Stimulated activated CD4-positive, alpha-beta T cell treated with anti-CD3 and anti-CD28 coated beads, Interleukin-2, amount 100 ng/mL, for 48 hours (primary cell): ENCODE data around the gene PRKCSH.
"Not testable (repeated sequence)": the region's sequence is repeated elsewhere in the genome, so short reads cannot be mapped to it uniquely, and the experiment has no call there.

Experiments used
- DNase-seq, 2 donors: peaks; one replicate each; pipeline ENCODE4 v3.0.0-alpha.2; 2020

The PRKCSH gene

DNA sequence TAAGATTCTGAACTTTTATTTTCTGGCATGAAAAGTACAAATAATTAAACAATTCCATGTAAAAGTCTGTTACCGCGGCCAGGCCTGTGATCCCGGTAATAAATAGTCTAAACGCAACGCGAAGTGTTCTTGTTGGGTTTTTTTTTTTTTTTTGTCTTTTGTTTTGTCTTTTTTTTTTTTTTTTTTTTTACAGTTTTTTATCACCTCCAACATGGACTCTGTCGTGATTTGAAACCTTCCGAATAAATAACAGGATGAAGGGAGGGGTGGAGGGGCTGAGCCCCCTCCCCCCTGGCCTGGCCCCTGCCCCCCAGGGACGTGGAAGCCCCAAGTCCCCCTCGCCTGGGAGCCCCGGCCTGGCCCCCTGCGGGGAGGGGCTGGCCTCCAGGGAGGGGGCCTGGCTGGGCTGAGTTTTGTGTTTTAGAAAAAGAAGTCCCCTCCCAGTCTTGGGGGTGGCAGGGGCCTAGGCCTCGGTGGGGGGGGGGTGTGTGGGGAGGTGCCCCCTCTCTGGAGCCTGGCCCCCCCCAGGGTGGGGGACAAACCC, 16.0 kb downstream of the PRKCSH start:
- DNase-seq = no peak

DNA sequence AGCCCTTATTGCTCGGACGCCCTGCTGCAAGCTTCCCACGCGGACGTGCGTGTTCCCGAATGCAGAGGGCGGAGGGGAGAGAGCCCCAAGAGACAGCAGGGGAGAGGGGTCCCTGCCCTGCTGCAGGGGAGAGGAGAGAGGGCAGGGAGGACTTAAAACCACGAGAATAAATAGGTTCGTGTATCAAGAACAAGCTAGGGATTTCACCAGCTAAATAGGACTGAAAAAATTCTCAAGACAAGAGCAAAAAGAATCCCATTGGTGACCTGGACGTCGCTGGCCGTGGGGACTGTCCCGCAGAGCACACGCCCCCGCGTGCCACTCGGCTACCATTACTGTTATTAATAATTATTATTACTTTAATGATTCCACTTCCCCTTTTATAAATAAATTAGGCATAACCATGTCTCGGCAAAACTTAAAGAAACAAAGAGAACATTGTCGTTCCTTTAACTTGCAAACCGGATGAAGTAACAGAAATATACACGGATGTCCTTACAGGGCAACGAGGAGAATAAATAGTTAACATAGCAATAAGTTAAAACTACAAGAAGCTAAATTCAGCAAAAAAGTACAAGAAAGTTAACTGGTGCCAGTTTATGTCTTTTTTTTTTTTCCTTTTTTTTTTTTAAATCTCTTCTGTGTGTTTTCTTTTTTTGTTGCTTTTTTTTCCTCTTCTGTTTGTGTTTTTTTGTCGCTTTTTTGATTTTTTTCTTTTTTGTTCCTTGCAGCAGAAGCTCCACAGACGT, 16.6 kb downstream of the PRKCSH start:
- no peak for DNase-seq

DNA sequence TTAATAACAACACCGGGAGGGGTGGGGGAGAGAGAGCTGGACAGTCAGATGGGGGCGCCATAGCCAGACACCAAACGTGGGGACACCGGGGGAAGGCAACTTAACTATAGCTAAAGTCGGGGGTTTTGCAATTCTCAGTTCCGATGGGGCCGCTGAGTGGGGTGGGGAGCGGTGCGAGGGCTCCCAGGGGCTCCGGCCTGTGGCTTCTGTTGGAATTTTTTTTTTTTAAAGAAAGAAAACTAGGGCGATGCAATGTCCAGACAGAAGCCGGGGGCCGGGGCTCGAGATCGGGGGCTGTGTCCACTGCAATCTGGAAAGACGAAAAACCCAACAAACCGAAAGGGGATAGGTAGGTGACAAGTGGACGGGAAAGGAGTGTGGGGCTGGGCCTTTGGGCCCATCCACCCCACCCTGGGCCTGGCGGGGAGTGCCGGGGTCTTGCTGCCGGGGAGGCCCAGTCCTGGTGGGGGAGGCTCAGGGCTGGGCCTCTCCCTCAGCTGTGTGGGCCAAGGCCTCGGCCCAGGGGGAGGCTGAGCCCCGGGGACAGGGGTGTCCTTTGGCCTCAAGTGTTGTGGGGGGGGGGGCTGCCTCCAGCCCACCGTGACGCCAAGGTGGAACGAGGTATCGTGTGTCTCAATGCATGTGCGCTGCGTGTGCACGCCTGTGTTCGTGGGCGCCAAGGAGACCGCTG, 17.3 kb downstream of the PRKCSH start:
- no peak for DNase-seq

DNA sequence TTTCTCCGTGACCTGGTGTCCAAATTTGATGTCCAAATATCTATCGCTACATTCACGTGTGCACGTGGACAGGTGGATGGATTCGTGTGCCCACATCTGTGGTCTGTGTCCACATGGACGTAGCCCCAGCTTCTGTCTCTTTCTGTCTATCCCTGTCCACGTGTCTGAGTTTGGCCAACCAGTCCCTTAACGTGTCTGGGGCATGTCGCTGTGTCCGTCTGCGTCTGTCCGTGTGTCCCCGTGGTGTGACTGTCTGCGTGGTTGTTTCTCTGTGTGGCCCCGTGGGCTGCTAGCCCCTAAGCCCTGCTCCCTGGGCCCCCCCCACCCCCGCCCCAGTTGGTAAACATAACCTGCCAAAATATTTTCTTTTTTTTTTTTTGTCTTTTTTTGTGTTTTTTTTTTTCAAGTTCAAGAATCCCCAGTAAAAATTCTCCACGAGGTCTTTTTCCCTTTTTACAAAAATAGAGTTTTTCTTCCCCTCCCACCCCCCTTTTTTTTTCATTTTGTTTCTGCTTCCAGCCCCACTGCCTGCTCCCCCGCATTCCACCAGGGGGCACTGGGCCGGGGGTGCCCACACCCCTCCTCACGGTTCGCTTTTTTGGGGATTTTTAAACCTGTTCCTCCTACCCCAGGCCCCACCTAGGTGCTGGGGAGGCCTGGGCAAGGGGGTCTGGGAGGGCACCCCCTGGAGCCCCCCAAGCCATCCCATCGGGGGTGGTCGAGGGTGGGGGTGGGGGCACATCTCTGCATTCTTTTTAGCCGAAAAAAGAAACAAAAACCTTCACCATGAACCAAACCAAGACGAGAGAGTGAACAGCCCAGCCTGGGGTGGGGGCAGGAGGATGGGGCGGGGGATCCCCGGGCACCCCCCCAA, 18.3 kb downstream of the PRKCSH start:
- DNase-seq = peak in 1 of 2 donors; percentile 17

DNA sequence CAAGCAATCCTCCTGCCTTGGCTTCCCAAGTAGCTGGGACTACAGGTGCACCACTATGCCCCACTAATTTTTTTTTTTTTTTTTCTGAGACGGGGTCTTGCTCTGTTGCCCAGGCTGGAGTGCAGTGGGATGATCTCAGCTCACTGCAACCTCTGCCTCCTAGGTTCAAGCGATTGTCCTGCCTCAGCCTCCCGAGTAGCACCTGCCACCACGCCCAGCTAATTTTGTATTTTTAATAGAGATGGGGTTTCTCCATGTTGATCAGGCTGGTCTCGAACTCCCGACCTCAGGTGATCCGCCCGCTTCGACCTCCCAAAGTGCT, 19.8 kb downstream of the PRKCSH start:
- not testable (repeated sequence) for DNase-seq

DNA sequence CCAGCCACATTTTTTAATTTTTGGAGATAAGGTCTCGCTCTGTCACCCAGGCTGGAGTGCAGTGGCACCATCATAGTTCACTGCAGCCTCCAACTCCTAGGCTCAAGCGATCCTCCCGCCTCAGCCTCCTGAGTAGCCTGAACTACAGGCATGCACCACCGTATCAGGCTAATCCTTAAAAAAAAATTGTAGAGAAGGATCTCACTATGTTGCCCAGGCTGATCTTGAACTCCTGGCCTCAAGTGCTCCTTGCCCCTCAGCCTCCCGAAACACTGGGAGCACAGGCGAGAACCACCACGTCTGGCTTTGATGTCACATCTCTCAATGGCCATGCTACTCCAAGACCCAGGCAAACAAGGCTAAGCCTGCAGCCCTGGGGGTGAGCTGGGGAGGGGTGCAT, 21.2 kb downstream of the PRKCSH start:
- no peak for DNase-seq

DNA sequence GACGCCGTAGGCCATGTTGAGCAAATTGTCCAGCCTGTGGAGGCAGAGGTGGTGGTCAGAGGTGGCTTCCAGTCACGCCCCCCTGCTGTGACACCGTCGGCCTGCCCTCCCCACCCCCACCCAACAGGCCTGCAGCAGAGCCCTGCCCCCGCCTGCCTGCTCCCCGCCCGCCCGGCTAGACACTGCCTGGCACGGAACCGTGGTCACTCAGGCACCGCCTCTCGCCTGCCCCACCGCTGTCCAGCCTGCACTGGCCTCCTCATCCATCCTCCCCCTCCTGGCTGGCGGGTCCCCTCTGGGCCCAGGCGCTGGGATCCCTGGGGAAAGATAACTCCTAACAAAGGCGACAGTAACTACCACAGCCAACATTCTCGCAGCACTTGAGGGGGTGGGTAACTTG, 21.7 kb downstream of the PRKCSH start:
- no peak for DNase-seq

DNA sequence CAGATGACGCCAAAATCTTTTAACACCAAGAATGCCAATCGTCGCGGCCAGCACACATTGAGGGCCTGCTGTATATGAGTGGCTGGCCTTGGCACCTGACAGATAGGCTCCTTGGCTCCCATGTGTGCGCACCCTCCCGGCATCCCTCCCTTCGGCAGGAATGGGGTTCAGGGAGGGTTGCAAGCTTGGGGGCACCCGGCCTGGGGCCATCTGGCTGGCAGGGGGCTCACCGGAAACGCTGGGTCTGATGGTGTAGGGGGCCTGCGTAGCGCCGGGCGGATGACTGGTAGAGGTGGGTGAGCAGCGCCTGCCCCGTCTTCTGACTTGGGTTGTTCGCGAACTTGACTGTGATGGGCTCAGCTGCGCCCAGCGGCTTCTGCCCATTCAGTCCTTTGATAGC, 22.4 kb downstream of the PRKCSH start:
- no peak for DNase-seq

DNA sequence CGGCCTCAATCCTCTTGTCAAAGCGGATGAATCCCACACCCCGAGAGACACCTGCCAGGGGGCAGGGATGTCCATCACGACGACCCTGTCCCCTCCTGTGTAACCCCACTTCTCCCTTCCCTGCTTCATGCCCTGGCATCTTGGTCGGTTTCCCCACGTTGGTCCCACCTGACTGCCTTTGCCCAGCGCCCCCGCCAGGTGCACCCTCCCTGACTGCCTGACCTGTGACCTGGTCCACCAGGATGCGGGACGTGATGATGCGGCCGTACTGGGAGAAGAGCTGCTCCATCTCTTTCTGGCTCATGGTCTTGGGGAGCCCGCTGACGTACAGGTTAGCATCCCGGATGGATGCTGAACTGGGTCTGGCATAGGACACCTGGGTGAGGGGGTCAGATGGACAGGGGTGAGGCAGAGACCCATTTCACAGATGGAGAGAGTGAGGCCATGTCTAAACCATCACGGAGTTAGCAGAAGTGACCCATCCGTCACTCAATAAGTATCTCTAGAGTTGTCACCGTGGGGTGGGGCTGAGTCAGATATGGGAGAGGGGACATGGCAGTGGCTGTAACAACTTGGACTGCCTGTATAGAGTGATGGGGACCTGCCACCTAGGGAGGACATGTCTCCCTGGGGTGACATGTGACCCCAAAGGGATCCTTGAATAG, 22.9 kb downstream of the PRKCSH start:
- DNase-seq = no peak

DNA sequence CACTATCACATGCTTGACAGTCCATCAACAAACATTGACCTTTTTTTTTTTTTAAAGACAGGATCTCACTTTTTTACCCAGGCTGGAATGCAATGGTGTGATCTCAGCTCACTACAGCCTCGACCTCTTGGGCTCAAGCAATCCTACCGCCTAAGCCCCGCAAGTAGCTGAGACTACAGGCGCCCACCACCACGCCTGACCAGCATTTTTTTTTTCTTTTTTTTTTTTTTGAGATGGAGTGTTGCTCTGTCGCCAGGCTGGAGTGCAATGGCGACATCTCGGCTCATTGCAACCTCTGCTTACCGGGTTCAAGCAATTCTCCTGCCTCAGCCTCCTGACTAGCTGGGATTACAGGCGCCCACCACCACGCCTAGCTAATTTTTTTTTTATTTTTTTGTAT, 23.5 kb downstream of the PRKCSH start:
- not testable (repeated sequence) for DNase-seq

DNA sequence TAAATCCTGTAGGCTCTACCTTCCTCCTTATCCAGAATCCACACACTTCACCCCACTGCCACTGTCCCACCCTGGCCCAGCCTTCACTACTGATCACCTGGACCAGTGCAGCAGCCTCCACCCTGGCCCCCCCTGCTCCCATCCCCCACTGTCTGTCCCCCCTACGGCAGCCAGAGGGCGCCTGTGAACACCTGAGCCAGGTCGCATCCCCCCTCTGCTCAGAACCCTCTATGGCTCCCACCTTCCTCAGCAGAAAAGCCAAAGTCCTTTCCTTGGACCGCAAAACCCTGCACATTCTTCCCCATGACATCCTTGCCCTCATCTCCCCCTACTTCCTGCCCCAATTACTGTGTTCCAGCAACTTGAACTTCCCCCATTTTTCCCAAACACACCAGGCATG, 24.8 kb downstream of the PRKCSH start:
- DNase-seq = no peak

DNA sequence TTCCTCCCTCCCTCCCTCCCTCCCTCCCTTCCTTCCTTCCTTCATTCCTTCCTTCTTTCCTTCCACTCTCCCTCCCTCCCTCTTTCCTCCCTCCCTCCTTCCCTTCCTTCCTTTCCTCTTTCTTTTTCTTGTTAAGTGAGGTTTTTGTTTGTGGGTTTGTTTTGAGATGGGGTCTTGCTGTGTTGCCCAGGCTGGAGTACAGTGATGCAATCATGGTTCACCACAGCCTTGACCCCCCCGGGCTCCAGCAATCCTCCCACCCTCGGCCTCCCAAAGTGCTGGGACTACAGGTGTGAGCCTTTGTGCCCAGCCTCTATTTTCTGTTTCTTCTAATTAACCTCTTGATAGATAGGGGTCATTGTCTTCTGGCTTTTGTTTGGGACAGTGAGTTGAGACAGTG, 26.0 kb downstream of the PRKCSH start:
- no peak for DNase-seq

DNA sequence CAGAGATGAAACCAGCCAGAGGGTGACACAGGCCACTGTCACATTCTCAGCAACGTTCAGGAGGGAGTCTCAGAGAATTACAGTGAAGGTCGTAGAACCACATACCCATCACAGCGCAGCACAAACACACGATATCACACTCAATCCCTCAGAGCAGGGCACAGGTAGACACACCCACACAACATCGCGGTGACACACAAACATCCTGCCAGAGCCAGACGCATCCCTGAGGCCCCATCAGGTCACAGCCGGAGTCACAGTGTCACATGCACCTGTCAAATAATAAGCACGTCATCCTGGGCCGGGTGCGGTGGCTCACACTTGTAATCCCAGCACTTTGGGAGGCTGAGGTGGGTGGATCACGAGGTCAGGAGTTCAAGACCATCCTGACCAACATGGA, 28.0 kb downstream of the PRKCSH start:
- no peak for DNase-seq

DNA sequence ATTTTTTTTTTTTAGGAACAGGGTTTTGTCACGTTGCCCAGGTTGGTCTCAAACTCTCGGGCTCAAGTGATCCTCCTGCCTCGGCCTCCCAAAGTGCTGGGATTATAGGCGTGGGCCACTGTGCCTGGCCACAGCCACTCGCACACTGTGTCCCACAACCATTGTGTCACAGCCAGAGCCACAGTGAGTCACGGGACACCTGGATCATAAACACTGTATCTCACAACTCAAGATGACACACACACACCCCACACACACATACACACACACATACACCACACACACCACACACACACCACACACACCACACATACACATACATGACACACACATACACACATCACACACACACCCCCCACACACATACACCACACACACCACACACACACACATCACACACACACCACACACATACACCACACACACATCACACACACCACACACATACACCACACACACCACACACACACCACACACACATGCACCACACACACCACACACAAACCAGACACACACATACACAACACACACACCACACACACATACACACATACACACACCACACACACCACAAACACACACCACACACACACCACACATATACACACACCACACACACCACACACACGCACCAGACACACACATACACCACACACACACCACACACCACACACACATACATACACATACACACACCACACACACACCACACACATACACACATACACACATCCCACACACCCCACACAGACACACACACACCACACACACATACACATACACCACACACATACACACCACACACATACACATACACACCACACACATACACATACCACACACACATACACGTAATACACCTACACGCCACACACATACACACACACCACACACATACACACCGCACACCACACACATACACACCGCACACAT, 29.2 kb downstream of the PRKCSH start:
- no peak for DNase-seq

DNA sequence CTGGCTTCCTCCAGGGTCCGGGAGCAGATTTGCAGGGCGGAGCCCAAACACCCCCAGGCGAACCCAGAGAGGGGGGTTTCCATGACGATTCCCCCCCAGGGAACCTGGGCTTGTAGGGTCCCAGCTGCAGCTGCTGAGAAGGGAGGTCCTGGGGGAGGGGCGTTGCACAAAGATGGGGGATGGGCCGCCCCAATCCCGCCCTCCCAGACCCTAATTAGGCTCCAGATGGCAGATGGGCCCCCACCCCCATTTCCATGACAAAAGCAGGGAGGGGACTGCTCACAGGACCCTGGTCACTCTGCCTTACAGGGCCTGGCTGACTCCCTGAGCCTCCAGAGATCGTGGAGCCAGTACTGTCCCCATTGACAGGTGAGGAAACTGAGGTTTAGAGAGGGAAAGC, 30.2 kb downstream of the PRKCSH start:
- DNase-seq = no peak

DNA sequence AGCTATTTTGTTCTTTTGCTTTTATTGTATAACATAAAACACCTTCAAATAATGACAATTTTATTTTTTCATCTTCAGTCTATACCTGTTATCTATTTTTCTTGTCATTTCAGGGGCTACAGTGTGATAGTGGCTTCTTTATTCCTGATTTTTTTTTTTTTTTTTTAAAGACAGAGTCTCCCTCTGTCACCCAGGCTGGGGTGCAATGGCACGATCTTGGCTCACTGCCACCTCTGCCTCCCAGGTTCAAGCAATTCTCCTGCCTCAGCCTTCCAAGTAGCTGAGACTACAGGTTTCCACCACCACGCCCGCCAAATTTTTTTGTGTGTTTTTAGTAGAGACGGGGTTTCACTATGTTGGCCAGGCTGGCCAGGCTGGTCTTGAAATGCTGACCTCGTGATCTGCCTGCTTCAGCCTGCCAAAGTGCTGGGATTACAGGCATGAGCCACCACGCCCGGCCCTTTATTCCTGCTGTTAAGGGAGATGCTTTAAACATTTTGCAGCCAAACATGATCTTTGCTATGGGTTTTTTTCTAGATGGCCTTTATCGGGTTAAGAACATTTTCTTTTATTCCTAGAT, 32.9 kb downstream of the PRKCSH start:
- DNase-seq = not testable (repeated sequence)

DNA sequence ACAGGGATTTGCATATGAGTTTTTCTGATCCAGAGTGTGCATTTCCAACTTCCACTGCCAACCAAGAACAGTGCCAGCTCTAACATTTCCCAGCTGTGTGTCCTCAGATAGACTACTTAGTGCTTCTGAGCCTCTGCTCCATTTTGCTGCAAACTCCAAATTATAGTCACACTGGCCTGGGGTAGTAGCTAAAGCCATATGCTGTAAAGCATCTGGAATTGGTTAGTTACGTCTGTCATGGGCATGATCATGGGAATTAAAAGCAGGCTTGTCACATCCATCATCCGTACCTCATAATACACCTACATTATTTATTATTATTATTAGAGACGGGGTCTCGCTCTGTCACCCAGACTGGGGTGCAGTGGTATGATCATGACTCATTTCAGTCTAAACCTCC, 38.3 kb downstream of the PRKCSH start:
- DNase-seq = no peak

DNA sequence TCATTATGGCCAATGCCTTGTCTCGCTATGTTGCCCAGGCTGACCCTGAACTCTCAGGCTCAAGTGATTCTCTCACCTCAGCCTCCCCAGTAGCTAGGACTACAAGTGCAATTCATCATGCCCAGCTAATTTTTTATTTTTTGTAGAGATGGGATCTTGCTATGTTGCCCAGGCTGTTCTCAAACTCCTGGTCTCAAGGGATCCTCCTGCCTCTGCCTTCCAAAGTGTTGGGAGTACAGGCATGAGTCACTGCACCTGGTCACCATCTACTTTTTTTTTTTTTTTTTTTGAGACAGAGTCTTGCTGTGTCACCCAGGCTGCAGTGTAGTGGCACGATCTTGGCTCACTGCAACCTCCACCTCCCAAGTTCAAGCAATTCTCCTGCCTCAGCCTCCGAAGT, 39.9 kb downstream of the PRKCSH start:
- not testable (repeated sequence) for DNase-seq

DNA sequence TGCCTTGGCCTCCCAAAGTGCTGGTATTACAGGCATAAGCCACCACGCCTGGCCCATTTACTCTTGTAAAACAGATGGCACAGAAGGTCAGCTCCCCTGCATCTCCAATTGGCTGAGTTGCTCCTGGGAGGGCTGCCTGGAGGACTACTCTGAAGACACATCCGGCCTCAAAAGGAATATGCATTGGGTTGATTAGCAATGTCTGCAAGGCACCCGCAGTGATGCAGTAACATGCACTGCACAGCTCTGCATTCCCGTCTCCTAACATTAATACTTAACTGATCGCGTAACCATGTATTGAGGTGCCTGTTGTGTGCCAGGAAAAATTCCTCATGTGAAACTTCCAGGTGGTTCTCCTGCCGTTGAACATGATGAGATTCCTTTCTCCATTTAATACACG, 40.4 kb downstream of the PRKCSH start:
- DNase-seq = no peak

DNA sequence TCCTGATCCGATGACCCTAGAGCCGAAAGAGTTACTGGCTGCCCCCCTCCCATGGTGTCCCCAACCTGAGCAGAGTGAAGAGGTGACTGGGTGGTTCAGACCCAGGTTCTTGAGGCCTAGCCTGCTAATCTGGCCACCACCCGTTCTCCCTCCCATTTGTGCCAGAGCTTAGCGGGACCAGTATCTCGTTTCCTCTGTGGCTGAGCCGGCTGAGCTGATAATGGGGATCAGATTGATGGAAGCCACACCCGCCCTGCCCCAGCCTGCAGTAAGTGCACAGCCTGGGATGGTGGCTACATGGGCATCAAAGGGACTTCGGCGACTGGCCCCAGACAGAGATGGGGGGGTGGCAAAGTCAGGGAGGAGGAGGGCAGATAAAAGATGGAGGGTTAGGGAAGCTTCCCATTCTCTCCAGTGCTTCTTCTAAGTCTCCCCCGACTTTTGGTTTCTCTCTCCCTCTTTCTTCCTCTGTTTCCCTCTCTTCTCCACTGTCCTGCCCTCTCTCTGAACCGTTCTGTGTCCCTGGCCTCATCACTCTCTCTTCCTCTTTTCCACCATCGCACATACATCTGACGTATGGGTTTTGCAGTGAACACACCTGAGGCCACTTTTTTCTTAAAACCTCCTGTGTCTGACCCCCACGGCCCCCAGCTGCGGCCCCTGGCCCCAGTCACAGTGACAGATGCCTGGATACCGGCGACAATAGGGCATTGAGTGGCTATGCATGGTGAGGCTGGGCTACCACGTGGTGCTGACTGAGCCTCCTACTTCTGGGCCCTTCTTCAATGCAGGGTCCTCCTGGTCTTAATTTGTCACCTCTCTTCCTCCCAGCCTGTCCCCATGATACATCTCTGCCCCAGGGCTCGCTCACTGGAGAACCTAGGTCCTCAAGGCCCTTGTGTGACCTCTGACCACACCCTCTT, 43.0 kb downstream of the PRKCSH start:
- no peak for DNase-seq
